ENCODE data around the gene FHL1. TPM values are rescaled to one million over a fixed set of nuclear protein-coding genes. Genes with fewer than 3 reads are reported as not detected.

Gene FHL1
- total and polyA plus RNA-seq, 4 donors = 8.8 to 20.2 (median 15.0) TPM

Small RNA genes lying within 50 kb of the gene (small RNA-seq; reads per million reads assigned to genes)
- gene RF01210 = not detected

Other genes with a start within 250 kb of the FHL1 start
- gene MMGT1, start 173.5 kb upstream of the FHL1 start, total RNA-seq = 1 to 10 TPM; 3.7 to 4.2 TPM
- gene MMGT1, start 173.5 kb upstream of the FHL1 start, polyA plus RNA-seq = 1 to 10 TPM; 3.4 TPM
- 1 to 10 TPM; 8.1 to 8.8 TPM for gene SLC9A6, start 162.1 kb upstream of the FHL1 start, total RNA-seq
- gene SLC9A6, start 162.1 kb upstream of the FHL1 start, polyA plus RNA-seq = 1 to 10 TPM; 2.1 to 3.2 TPM
- gene MAP7D3, start 103.9 kb downstream of the FHL1 start, total RNA-seq = 1 to 10 TPM; 1.6 to 4.4 TPM
- gene MAP7D3, start 103.9 kb downstream of the FHL1 start, polyA plus RNA-seq = 1 to 10 TPM; 2.8 to 3.5 TPM
- gene ADGRG4, start 153.4 kb downstream of the FHL1 start, total RNA-seq = not detected
- under 1 TPM in 1 of 2 donors, not detected in 1; under 0.01 TPM for gene ADGRG4, start 153.4 kb downstream of the FHL1 start, polyA plus RNA-seq